Adipocyte (in vitro differentiated cells): ENCODE measurements around the gene BFAR.
"Not testable (repeated sequence)": the region's sequence is repeated elsewhere in the genome, so short reads cannot be mapped to it uniquely, and the experiment has no call there.

Experiments used
- DNase-seq: peaks from one replicate; pipeline ENCODE4 v3.0.0-alpha.2; 2015; ENCODE audit warnings: low read depth
- H3K27me3 ChIP-seq: replicated peaks from 2 replicates; pipeline ENCODE4 v1.7.0; 2013; ENCODE audit warnings: mild to moderate bottlenecking, low read length, moderate library complexity; ENCODE audit not compliant: control insufficient read depth, insufficient read depth
- H3K36me3 ChIP-seq: 2 replicates; pipeline ENCODE4 v1.7.0; 2013; ENCODE audit warnings: low read length, mild to moderate bottlenecking, moderate library complexity; ENCODE audit not compliant: control insufficient read depth, insufficient read depth, severe bottlenecking
- H3K4me1 ChIP-seq: 2 replicates; pipeline ENCODE4 v1.7.0; 2013; ENCODE audit warnings: mild to moderate bottlenecking, low read length, moderate library complexity; ENCODE audit not compliant: control insufficient read depth, insufficient read depth
- H3K4me3 ChIP-seq: 2 replicates; pipeline ENCODE4 v1.7.0; 2013; ENCODE audit warnings: mild to moderate bottlenecking, low read length, moderate library complexity
- H3K9ac ChIP-seq: 2 replicates; pipeline ENCODE4 v1.7.0; 2013; ENCODE audit warnings: mild to moderate bottlenecking, low read length, moderate library complexity
- H3K9me3 ChIP-seq: 2 replicates; pipeline ENCODE4 v1.7.0; 2013; ENCODE audit warnings: mild to moderate bottlenecking, low read length, moderate library complexity; ENCODE audit not compliant: control insufficient read depth

The BFAR gene

DNA sequence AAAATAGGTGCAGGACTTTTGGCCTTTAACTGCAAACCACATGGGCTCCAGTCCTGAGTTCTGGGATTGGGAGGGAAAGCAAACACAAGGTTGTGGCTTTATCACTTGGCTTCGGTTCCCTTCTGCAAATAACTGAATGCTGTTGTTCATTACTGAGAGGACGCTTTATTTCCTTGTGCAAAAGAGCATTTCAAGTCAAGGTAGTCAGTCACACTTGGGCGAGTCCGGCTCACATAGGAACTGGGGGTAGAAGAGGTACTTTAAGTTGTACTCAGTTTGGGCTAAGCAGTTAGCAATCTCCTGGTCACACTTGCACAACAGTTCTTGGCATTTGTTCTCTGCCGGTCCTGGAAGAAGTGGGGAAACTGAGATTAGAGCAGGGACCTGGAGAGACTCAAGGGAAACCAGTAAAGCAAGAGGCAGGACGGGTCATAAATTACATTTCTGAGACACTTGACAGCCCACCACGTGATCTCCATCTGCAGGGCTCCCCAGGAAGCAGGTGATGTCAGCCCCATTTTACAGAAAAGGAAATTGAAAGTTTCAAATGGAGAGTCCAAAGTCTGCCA, 39.7 kb downstream of the BFAR start:
- no peak for DNase-seq
- peaks cover 14% of the 10 kb centered on the region for H3K36me3 ChIP-seq
- H3K4me3 ChIP-seq: no peak overlapping the region
- H3K4me1 ChIP-seq: no peaks in the 10 kb centered on the region
- H3K27me3 ChIP-seq: no peaks in the 10 kb centered on the region
- H3K9ac ChIP-seq: no peak overlapping the region
- no peaks in the 10 kb centered on the region for H3K9me3 ChIP-seq

- H3K9me3 ChIP-seq: no peaks in the 10 kb centered on the region
- H3K4me1 ChIP-seq: no peaks in the 10 kb centered on the region
- H3K27me3 ChIP-seq: peaks cover 16% of the 10 kb centered on the region
- H3K4me3 ChIP-seq: no peak overlapping the region
- H3K36me3 ChIP-seq: no peaks in the 10 kb centered on the region
- DNase-seq: no peak
- H3K9ac ChIP-seq: no peak overlapping the region
Observed at GRCh38 chr16:14676633-14677032, 43.9 kb downstream of the BFAR start.

DNA sequence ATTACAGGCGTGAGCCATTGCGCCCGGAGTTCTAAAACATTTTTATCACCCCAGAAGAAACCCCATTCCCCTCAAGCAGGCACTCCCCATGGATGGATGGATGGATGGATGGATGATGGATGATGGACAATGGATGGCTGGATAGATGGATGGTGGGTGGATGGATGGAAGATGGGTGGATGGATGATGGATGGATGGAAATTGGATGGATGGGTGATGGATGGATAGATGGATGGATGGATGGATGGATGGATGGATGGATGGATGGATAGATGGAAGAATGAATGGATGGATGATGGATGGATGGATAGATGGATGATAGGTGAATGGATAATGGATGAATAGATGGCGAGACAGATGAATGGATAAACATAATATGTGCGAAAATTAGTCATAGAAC, 44.9 kb downstream of the BFAR start:
- H3K36me3 ChIP-seq: no peaks in the 10 kb centered on the region
- no peaks in the 10 kb centered on the region for H3K4me1 ChIP-seq
- H3K27me3 ChIP-seq: peaks cover 16% of the 10 kb centered on the region
- no peak overlapping the region for H3K9ac ChIP-seq
- no peak overlapping the region for H3K4me3 ChIP-seq
- no peak for DNase-seq
- H3K9me3 ChIP-seq: no peaks in the 10 kb centered on the region

- H3K9ac ChIP-seq: no peak overlapping the region
- H3K27me3 ChIP-seq: peaks cover 16% of the 10 kb centered on the region
- no peaks in the 10 kb centered on the region for H3K9me3 ChIP-seq
- no peak for DNase-seq
- H3K36me3 ChIP-seq: no peaks in the 10 kb centered on the region
- H3K4me1 ChIP-seq: no peaks in the 10 kb centered on the region
- no peak overlapping the region for H3K4me3 ChIP-seq
Observed at GRCh38 chr16:14678748-14679497, 46.2 kb downstream of the BFAR start.

DNA sequence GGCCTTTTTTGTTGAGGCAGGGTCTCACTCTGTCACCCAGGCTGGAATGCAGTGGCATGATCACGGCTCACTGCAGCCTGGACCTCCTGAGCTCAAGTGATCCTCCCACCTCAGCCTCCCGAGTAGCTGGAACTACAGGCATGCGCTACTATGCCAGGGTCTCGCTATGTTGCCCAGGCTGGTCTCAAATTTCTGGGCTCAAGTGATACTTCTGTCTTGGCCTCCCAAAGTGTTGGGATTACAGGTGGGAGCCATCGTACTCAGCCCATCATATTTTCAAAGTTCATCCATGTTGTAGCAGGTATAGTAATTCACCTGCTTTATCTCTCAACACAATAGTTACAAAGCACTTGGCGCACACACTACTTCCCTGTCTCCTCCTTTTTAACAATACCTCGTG, 47.6 kb downstream of the BFAR start:
- not testable (repeated sequence) for H3K36me3 ChIP-seq, H3K4me1 ChIP-seq, DNase-seq, H3K9me3 ChIP-seq, H3K9ac ChIP-seq, H3K4me3 ChIP-seq
- H3K27me3 ChIP-seq: peaks cover 16% of the 10 kb centered on the region

DNA sequence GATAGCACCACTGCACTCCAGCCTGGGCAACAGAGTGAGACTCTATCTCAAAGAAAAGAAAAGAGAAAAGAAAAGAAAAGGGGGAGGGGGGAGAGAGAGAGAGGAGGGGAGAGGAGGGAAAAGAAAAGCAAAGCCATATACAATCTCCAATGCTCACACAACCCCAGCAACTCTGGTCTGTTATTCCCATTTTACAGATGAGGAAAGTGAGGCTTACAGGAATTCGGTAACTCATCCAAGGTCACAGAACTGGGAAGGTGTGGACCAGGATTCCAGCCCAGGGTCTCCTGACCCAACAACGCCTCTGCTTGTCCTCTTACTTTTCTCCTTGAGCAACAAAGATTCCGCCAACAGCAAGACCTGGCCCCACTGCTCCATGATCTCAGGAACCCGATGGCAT, 48.4 kb downstream of the BFAR start:
- Histone ChIP-seq H3K9me3 (no peaks in the 10 kb centered on the region), H3K27me3 (peaks cover 16% of the 10 kb centered on the region), H3K4me1 (no peaks in the 10 kb centered on the region), H3K36me3 (no peaks in the 10 kb centered on the region), H3K9ac (no peak overlapping the region), H3K4me3 (no peak overlapping the region)
- no peak for DNase-seq

GRCh38 chr16:14682121-14682520, 49.4 kb downstream of the BFAR start:
- DNase-seq: no peak
- H3K9me3 ChIP-seq: no peaks in the 10 kb centered on the region

GRCh38 chr16:14685870-14686793, 53.4 kb downstream of the BFAR start:
- not testable (repeated sequence) for H3K4me1 ChIP-seq, H3K4me3 ChIP-seq, H3K9me3 ChIP-seq, H3K9ac ChIP-seq, H3K27me3 ChIP-seq, H3K36me3 ChIP-seq
- peak; percentile 24 for DNase-seq

More at GRCh38 chr16:14682121-14682520, 49.4 kb downstream of the BFAR start:
- no peaks in the 10 kb centered on the region for H3K36me3 ChIP-seq
- no peak overlapping the region for H3K9ac ChIP-seq
- H3K27me3 ChIP-seq: peaks cover 16% of the 10 kb centered on the region
- H3K4me3 ChIP-seq: no peak overlapping the region
- H3K4me1 ChIP-seq: no peaks in the 10 kb centered on the region

GRCh38 chr16:14694129-14694528, 61.4 kb downstream of the BFAR start, which contains the start of gene PLA2G10:
PLA2G10 (minus strand) TSS chr16:14694308; CDS start chr16:14694229, 79 bp downstream.
- not testable (repeated sequence) for H3K9me3 ChIP-seq, H3K4me3 ChIP-seq, DNase-seq

GRCh38 chr16:14701859-14702258, 69.1 kb downstream of the BFAR start:
- not testable (repeated sequence) for H3K27me3 ChIP-seq, H3K9ac ChIP-seq, H3K4me1 ChIP-seq, DNase-seq, H3K4me3 ChIP-seq, H3K9me3 ChIP-seq, H3K36me3 ChIP-seq

More at GRCh38 chr16:14694129-14694528, 61.4 kb downstream of the BFAR start, which contains the start of gene PLA2G10:
- not testable (repeated sequence) for H3K4me1 ChIP-seq, H3K9ac ChIP-seq, H3K27me3 ChIP-seq, H3K36me3 ChIP-seq

GRCh38 chr16:14702672-14703071, 69.9 kb downstream of the BFAR start:
- not testable (repeated sequence) for H3K27me3 ChIP-seq, H3K4me3 ChIP-seq, H3K9ac ChIP-seq, DNase-seq, H3K36me3 ChIP-seq, H3K4me1 ChIP-seq, H3K9me3 ChIP-seq
